Measurements from ENCODE around the gene MAMLD1. TPM values are rescaled to one million over a fixed set of nuclear protein-coding genes. Genes with fewer than 3 reads are reported as not detected.

Gene MAMLD1
- total and polyA plus RNA-seq, 4 donors: 0.59 to 1.1 (median 0.76) TPM

GRCh38 chrX:150406596-150406995 lies 43.5 kb downstream of the MAMLD1 start:
- no peak overlapping the region for H3K27ac ChIP-seq (ENCODE audit: low read depth in 1 of 2, low read length in 2 of 2)
- H3K36me3 ChIP-seq (ENCODE audit: control insufficient read depth in 4 of 4, insufficient read depth in 3 of 4, low read depth in 1 of 4, low read length in 3 of 4): no peaks in the 10 kb centered on the region
- no peaks in the 10 kb centered on the region for H3K9me3 ChIP-seq (ENCODE audit: control insufficient read depth in 4 of 4, low read length in 3 of 4)
- TF ChIP-seq NR2F2 (IDR thresholded peaks at IDR 0.05) (no peak), EGR1 (IDR thresholded peaks at IDR 0.05; ENCODE audit: low read depth in 2 of 2) (no peak), HNF4A (conservative IDR thresholded peaks at IDR 0.05) (no peak), REST (IDR thresholded peaks at IDR 0.05) (no peak), FOXA1 (IDR thresholded peaks at IDR 0.05) (no peak), FOXA2 (IDR thresholded peaks at IDR 0.05) (no peak), CTCF (IDR thresholded peaks at IDR 0.05; ENCODE audit: low read depth, low read length, missing input control) (no peak), TAF1 (conservative IDR thresholded peaks at IDR 0.05) (no peak), RXRA (IDR thresholded peaks at IDR 0.05) (no peak), JUND (IDR thresholded peaks at IDR 0.05) (no peak), ATF3 (IDR thresholded peaks at IDR 0.05) (no peak), ZBTB33 (IDR thresholded peaks at IDR 0.05) (no peak), HNF4G (IDR thresholded peaks at IDR 0.05) (no peak), SP1 (IDR thresholded peaks at IDR 0.05) (no peak), RAD21 (IDR thresholded peaks at IDR 0.05) (no peak), MAX (IDR thresholded peaks at IDR 0.05) (no peak), GABPA (IDR thresholded peaks at IDR 0.05 in 1 of 2, conservative IDR thresholded peaks at IDR 0.05 in 1 of 2) (no peak), YY1 (IDR thresholded peaks at IDR 0.05) (no peak)
- H3K9ac ChIP-seq (ENCODE audit: low read depth in 1 of 2, low read length in 2 of 2): no peak overlapping the region
- no peaks in the 10 kb centered on the region for H3K27me3 ChIP-seq (ENCODE audit: control insufficient read depth in 4 of 4, insufficient read depth in 4 of 4, low read length in 3 of 4)
- WGBS: 95% methylated on average over 6 of the region's 6 CpGs
- DNase-seq (ENCODE audit: low spot score): no peak
- H3K4me3 ChIP-seq (ENCODE audit: low read depth in 1 of 3, low read length in 3 of 3): no peak overlapping the region
- H3K4me1 ChIP-seq (ENCODE audit: control insufficient read depth in 4 of 4, insufficient read depth in 4 of 4, low read length in 3 of 4): no peaks in the 10 kb centered on the region
